ENCODE data around the gene PDZD4. TPM values are rescaled to one million over a fixed set of nuclear protein-coding genes. Genes with fewer than 3 reads are reported as not detected.

The PDZD4 gene
- polyA plus RNA-seq, 1 of the 3 experiments (the other 2 are of a cell fraction) = 1.9 TPM

DNA sequence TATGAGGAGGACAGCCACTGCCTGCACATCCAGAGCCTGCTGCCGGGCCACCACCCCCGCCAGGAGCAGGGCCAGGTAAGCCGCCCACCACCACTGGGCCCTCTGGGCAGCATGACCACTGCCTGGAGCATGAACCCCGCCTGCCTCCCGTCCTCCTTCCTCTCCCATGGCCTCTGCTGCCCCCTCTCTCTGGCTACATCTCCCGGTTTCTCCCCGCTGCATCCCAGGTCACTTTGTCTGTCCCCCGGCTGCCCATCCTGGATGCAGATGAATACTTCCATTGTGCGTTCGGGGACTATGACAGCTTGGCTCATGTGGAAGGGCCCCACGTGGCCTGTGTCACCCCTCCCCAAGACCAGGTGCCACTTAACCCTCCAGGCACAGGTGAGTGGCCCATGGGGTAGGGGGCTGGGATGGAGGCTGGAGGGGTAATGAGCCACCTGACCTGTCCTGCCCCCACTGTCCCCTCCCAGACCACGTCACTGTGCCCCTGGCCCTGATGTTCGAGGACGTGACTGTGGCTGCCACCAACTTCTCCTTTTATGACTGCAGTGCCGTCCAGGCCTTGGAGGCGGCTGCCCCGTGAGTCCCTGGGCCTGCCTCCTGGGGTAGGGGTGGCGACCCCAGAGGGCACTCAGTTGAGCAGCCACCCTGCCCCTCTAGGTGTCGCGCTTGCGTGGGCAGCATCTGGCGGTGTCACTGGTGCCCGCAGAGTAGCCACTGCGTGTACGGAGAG lies 60.3 kb downstream of the PDZD4 start:
- POLR2A ChIA-PET = no interaction called here
- Histone ChIP-seq H3K9me3 (no peaks in the 10 kb centered on the region), H3K27ac (ENCODE audit: low read depth in 2 of 2, low read length in 1 of 2) (no peak overlapping the region), H2AFZ (ENCODE audit: low read depth) (no peak overlapping the region), H3K9ac (no peak overlapping the region), H3K27me3 (ENCODE audit: insufficient read depth) (no peaks in the 10 kb centered on the region), H4K20me1 (ENCODE audit: insufficient read depth) (0 out of 2 replicates have a peak, but pooled peaks cover 6% of the 10 kb centered on the region), H3K4me3 (ENCODE audit: low read depth in 2 of 2, low read length in 1 of 2) (no peak overlapping the region), H3K4me2 (no peak overlapping the region), H3F3A (replicated peaks; ENCODE audit: insufficient read depth) (no peaks in the 10 kb centered on the region), H3K4me1 (ENCODE audit: control insufficient read depth in 1 of 2, insufficient read depth in 2 of 2, low read depth in 1 of 2, low read length in 1 of 2) (peaks cover 0 to 17% of the 10 kb centered on the region in 2 experiments; a peak in 1 of 4 replicates), H3K79me2 (ENCODE audit: insufficient read depth) (peaks cover 6% of the 10 kb centered on the region; the same call in 1 of the 2 replicates), H3K9me2 (no peaks in the 10 kb centered on the region), H3K36me3 (replicated peaks in 1 of 2; ENCODE audit: control insufficient read depth in 1 of 2, insufficient read depth in 2 of 2, low read length in 1 of 2) (peaks cover 0 to 4% of the 10 kb centered on the region in 2 experiments)
- DNase-seq = peak; percentile 29
- WGBS (ENCODE audit: low lambda C conversion rate) = 63% methylated on average over 12 of the region's 25 CpGs
- TF ChIP-seq EP300 (IDR thresholded peaks at IDR 0.05; ENCODE audit: borderline replicate concordance in 1 of 2, low read depth in 1 of 2, low read length in 1 of 2) (no peak), POLR2AphosphoS5 (IDR thresholded peaks at IDR 0.05; ENCODE audit: low read depth, low read length) (no peak), TAF1 (IDR thresholded peaks at IDR 0.05; ENCODE audit: borderline replicate concordance, low read depth, low read length) (no peak), MAX (IDR thresholded peaks at IDR 0.05; ENCODE audit: low read depth) (no peak), SIN3A (IDR thresholded peaks at IDR 0.05; ENCODE audit: borderline replicate concordance, low read depth, low read length) (no peak), ZBTB33 (IDR thresholded peaks at IDR 0.05; ENCODE audit: borderline replicate concordance, low read depth) (no peak), GATA2 (CRISPR knock-in tag; IDR thresholded peaks at IDR 0.05) (no peak)
- TF ChIP-seq, protein P1, sequence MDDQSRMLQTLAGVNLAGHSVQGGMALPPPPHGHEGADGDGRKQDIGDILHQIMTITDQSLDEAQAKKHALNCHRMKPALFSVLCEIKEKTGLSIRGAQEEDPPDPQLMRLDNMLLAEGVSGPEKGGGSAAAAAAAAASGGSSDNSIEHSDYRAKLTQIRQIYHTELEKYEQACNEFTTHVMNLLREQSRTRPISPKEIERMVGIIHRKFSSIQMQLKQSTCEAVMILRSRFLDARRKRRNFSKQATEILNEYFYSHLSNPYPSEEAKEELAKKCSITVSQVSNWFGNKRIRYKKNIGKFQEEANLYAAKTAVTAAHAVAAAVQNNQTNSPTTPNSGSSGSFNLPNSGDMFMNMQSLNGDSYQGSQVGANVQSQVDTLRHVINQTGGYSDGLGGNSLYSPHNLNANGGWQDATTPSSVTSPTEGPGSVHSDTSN (IDR thresholded peaks at IDR 0.05) = no peak
- CTCF ChIA-PET = no interaction called here

DNA sequence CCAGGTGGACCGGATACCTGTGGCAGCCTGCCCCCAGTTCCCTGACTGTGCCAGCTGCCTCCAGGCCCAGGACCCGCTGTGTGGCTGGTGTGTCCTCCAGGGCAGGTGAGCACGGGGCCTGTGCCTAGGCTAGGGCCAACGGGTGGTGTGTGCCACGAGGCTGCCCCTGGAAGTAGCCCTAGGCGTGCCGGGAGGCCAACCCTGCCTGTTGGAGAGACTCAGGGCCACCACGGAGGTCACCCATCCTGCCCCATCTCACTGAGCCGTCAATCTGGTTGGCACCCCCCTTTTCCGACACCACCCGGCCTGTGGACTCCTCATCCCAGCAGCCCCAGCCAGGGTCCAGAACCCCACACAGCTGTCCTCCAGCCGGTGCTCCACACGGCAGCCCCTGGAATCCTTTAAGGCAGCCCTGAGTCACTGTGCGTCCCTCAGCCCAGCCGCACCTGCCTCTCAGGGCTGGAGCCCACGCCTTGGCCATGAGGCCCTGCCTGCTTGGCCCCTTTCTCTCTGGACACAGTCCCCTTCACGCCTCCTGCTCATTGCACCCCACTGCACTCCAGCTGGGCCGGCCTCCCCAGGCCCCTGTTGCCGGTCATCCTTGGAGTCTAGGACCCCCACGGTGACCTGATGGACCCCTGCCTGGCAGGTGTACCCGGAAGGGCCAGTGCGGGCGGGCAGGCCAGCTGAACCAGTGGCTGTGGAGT lies 61.0 kb downstream of the PDZD4 start:
- no peak overlapping the region for H3K9ac ChIP-seq
- H3K27me3 ChIP-seq (ENCODE audit: insufficient read depth) = no peaks in the 10 kb centered on the region
- peaks cover 2 to 24% of the 10 kb centered on the region in 2 experiments; a peak in 1 of 4 replicates for H3K4me1 ChIP-seq (ENCODE audit: control insufficient read depth in 1 of 2, insufficient read depth in 2 of 2, low read depth in 1 of 2, low read length in 1 of 2)
- peak; percentile 12 for DNase-seq
- no peak overlapping the region for H3K4me3 ChIP-seq (ENCODE audit: low read depth in 2 of 2, low read length in 1 of 2)
- CTCF ChIA-PET = no interaction called here
- TF ChIP-seq NRF1 (IDR thresholded peaks at IDR 0.05; ENCODE audit: low read depth, low read length) (no peak), SMC3 (IDR thresholded peaks at IDR 0.05; ENCODE audit: low read depth, low read length) (no peak), FOXM1 (IDR thresholded peaks at IDR 0.05; ENCODE audit: low read depth) (no peak), TAF1 (IDR thresholded peaks at IDR 0.05; ENCODE audit: borderline replicate concordance, low read depth, low read length) (no peak), YY1 (IDR thresholded peaks at IDR 0.05; ENCODE audit: low read depth) (no peak), TEAD4 (IDR thresholded peaks at IDR 0.05; ENCODE audit: borderline replicate concordance, insufficient read depth) (no peak), ZBTB33 (IDR thresholded peaks at IDR 0.05; ENCODE audit: borderline replicate concordance, low read depth) (no peak)
- no peaks in the 10 kb centered on the region for H3K9me2 ChIP-seq
- 40% methylated on average over 11 of the region's 23 CpGs for WGBS (ENCODE audit: low lambda C conversion rate)
- peaks cover 6% of the 10 kb centered on the region; the same call in 1 of the 2 replicates for H3K79me2 ChIP-seq (ENCODE audit: insufficient read depth)
- POLR2A ChIA-PET = no interaction called here
- H3F3A ChIP-seq (replicated peaks; ENCODE audit: insufficient read depth) = no peaks in the 10 kb centered on the region
- H3K36me3 ChIP-seq (replicated peaks in 1 of 2; ENCODE audit: control insufficient read depth in 1 of 2, insufficient read depth in 2 of 2, low read length in 1 of 2) = peaks cover 0 to 4% of the 10 kb centered on the region in 2 experiments
- no peaks in the 10 kb centered on the region for H3K9me3 ChIP-seq
- no peak overlapping the region for H2AFZ ChIP-seq (ENCODE audit: low read depth)
- no peak overlapping the region for H3K4me2 ChIP-seq
- no peak overlapping the region for H3K27ac ChIP-seq (ENCODE audit: low read depth in 2 of 2, low read length in 1 of 2)
- 0 out of 2 replicates have a peak, but pooled peaks cover 6% of the 10 kb centered on the region for H4K20me1 ChIP-seq (ENCODE audit: insufficient read depth)
